ENCODE data around the gene VTI1B. TPM values are rescaled to one million over a fixed set of nuclear protein-coding genes. Genes with fewer than 3 reads are reported as not detected.
"Not testable (repeated sequence)": the region's sequence is repeated elsewhere in the genome, so short reads cannot be mapped to it uniquely, and the experiment has no call there.

VTI1B gene
- total RNA-seq, 1 experiment from 2014 or later: 117 TPM

- no peaks in the 10 kb centered on the region for H3K4me1 Mint-ChIP-seq (ENCODE audit: low read depth, unreplicated experiment)
- no peaks in the 10 kb centered on the region for H3K4me1 ChIP-seq
- H3K36me3 ChIP-seq (ENCODE audit: control insufficient read depth, insufficient read depth, low read length): no peaks in the 10 kb centered on the region
- no peaks in the 10 kb centered on the region for H3K27me3 ChIP-seq (replicated peaks; ENCODE audit: control insufficient read depth, insufficient read depth, low read length)
- H3K9me3 ChIP-seq: no peaks in the 10 kb centered on the region
- H3K36me3 Mint-ChIP-seq (ENCODE audit: insufficient read depth, unreplicated experiment): no peaks in the 10 kb centered on the region
- no peak for TF ChIP-seq CTCF (IDR thresholded peaks at IDR 0.05; ENCODE audit: insufficient read depth in 1 of 2, low read depth in 1 of 2, low read length in 1 of 2, severe bottlenecking in 1 of 2, unreplicated experiment in 1 of 2)
- H3K27ac Mint-ChIP-seq (ENCODE audit: unreplicated experiment): no peak overlapping the region
- BruUV-seq (replicated peaks): no TSS peak
- DNase-seq: no peak
- no peak overlapping the region for H3K4me3 ChIP-seq (ENCODE audit: low read depth, low read length)
- H3K9me3 Mint-ChIP-seq (ENCODE audit: unreplicated experiment): no peaks in the 10 kb centered on the region
- H3K4me3 Mint-ChIP-seq (ENCODE audit: unreplicated experiment): no peak overlapping the region
- intact Hi-C loops (cut with micrococcal nuclease; ENCODE audit: unreplicated experiment): no loop called here
- H3K27me3 Mint-ChIP-seq (ENCODE audit: insufficient read depth, unreplicated experiment): peaks cover 2% of the 10 kb centered on the region
- ChIA-PET POLR2A (no interaction called here), CTCF (no interaction called here)
These were observed 66.8 kb downstream of the VTI1B start for GRCh38 chr14:67607646-67608045.

GRCh38 chr14:67602995-67603545 lies 71.4 kb downstream of the VTI1B start:
- intact Hi-C loops (cut with micrococcal nuclease; ENCODE audit: unreplicated experiment): no loop called here
- Mint-ChIP-seq H3K36me3 (ENCODE audit: insufficient read depth, unreplicated experiment) (peaks cover 13% of the 10 kb centered on the region), H3K4me3 (ENCODE audit: unreplicated experiment) (no peak overlapping the region), H3K27me3 (ENCODE audit: insufficient read depth, unreplicated experiment) (no peaks in the 10 kb centered on the region), H3K27ac (ENCODE audit: unreplicated experiment) (no peak overlapping the region), H3K9me3 (ENCODE audit: unreplicated experiment) (no peaks in the 10 kb centered on the region), H3K4me1 (ENCODE audit: low read depth, unreplicated experiment) (peaks cover under 1% of the 10 kb centered on the region)
- no TSS peak for BruUV-seq (replicated peaks)
- POLR2A ChIA-PET: no interaction called here
- Histone ChIP-seq H3K9me3 (no peaks in the 10 kb centered on the region), H3K27me3 (replicated peaks; ENCODE audit: control insufficient read depth, insufficient read depth, low read length) (no peaks in the 10 kb centered on the region), H3K4me1 (peaks cover 8% of the 10 kb centered on the region; the same call in 1 of the 2 replicates), H3K36me3 (ENCODE audit: control insufficient read depth, insufficient read depth, low read length) (no peaks in the 10 kb centered on the region), H3K4me3 (ENCODE audit: low read depth, low read length) (no peak overlapping the region)
- no peak for TF ChIP-seq CTCF (IDR thresholded peaks at IDR 0.05; ENCODE audit: insufficient read depth in 1 of 2, low read depth in 1 of 2, low read length in 1 of 2, severe bottlenecking in 1 of 2, unreplicated experiment in 1 of 2)
- CTCF ChIA-PET: no interaction called here
- DNase-seq: no peak

GRCh38 chr14:67602076-67602475 lies 72.4 kb downstream of the VTI1B start:
- no peak for TF ChIP-seq CTCF (IDR thresholded peaks at IDR 0.05; ENCODE audit: insufficient read depth in 1 of 2, low read depth in 1 of 2, low read length in 1 of 2, severe bottlenecking in 1 of 2, unreplicated experiment in 1 of 2)
- Mint-ChIP-seq H3K27ac (ENCODE audit: unreplicated experiment) (no peak overlapping the region), H3K27me3 (ENCODE audit: insufficient read depth, unreplicated experiment) (no peaks in the 10 kb centered on the region), H3K36me3 (ENCODE audit: insufficient read depth, unreplicated experiment) (peaks cover 13% of the 10 kb centered on the region), H3K9me3 (ENCODE audit: unreplicated experiment) (no peaks in the 10 kb centered on the region), H3K4me1 (ENCODE audit: low read depth, unreplicated experiment) (peaks cover 6% of the 10 kb centered on the region), H3K4me3 (ENCODE audit: unreplicated experiment) (no peak overlapping the region)
- ChIA-PET POLR2A (no interaction called here), CTCF (no interaction called here)
- H3K4me3 ChIP-seq (ENCODE audit: low read depth, low read length): no peak overlapping the region
- no TSS peak for BruUV-seq (replicated peaks)
- intact Hi-C loops (cut with micrococcal nuclease; ENCODE audit: unreplicated experiment): no loop called here
- no peaks in the 10 kb centered on the region for H3K36me3 ChIP-seq (ENCODE audit: control insufficient read depth, insufficient read depth, low read length)
- DNase-seq: no peak
- H3K27me3 ChIP-seq (replicated peaks; ENCODE audit: control insufficient read depth, insufficient read depth, low read length): no peaks in the 10 kb centered on the region
- H3K4me1 ChIP-seq: peaks cover 8% of the 10 kb centered on the region; the same call in 1 of the 2 replicates
- H3K9me3 ChIP-seq: no peaks in the 10 kb centered on the region

GRCh38 chr14:67600562-67600974 lies 73.9 kb downstream of the VTI1B start:
- not testable (repeated sequence) for H3K4me1 ChIP-seq; H3K36me3 ChIP-seq (ENCODE audit: control insufficient read depth, insufficient read depth, low read length); H3K9me3 ChIP-seq; H3K27me3 ChIP-seq (replicated peaks; ENCODE audit: control insufficient read depth, insufficient read depth, low read length); H3K9me3 Mint-ChIP-seq (ENCODE audit: unreplicated experiment); BruUV-seq (replicated peaks); H3K27me3 Mint-ChIP-seq (ENCODE audit: insufficient read depth, unreplicated experiment); H3K4me1 Mint-ChIP-seq (ENCODE audit: low read depth, unreplicated experiment); DNase-seq
- Mint-ChIP-seq H3K27ac (ENCODE audit: unreplicated experiment) (peak overlapping the region; percentile 87), H3K4me3 (ENCODE audit: unreplicated experiment) (peak overlapping the region; percentile 88), H3K36me3 (ENCODE audit: insufficient read depth, unreplicated experiment) (peaks cover 13% of the 10 kb centered on the region)
- peak overlapping the region; percentile 95 for H3K4me3 ChIP-seq (ENCODE audit: low read depth, low read length)
- POLR2A ChIA-PET: interaction anchor here (0.6 to 1.7 kb wide), 8 partner anchors 16 to 216 kb away, joined by 3 to 15 read pairs (median 4); partner anchors contain the start of genes ARG2, RDH11 and ZFYVE26
- intact Hi-C loops (cut with micrococcal nuclease; ENCODE audit: unreplicated experiment): loop anchor here (1.0 kb wide), 2 partner anchors 16 to 19 kb away; partner anchors contain the start of gene ARG2
- CTCF ChIA-PET: interaction anchor here (0.6 to 3.0 kb wide), 22 partner anchors 9 to 188 kb away, joined by 3 to 33 read pairs (median 7); partner anchors contain the start of genes RDH11 and VTI1B
